GM19324 (cell line): ENCODE data around the gene TOR1B.
A peak's percentile ranks its signal among the peaks of the same experiment; 100 is the strongest.
"Not testable (repeated sequence)": the region's sequence is repeated elsewhere in the genome, so short reads cannot be mapped to it uniquely, and the experiment has no call there.

ENCODE experiments used
- ATAC-seq: cut with Tn5 transposase; IDR thresholded peaks from one replicate; pipeline ENCODE4 v1.9.1; 2021; ENCODE audit warnings: mild to moderate bottlenecking, moderate library complexity; ENCODE audit not compliant: unreplicated experiment, low FRiP score

TOR1B gene, protein sequence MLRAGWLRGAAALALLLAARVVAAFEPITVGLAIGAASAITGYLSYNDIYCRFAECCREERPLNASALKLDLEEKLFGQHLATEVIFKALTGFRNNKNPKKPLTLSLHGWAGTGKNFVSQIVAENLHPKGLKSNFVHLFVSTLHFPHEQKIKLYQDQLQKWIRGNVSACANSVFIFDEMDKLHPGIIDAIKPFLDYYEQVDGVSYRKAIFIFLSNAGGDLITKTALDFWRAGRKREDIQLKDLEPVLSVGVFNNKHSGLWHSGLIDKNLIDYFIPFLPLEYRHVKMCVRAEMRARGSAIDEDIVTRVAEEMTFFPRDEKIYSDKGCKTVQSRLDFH

DNA sequence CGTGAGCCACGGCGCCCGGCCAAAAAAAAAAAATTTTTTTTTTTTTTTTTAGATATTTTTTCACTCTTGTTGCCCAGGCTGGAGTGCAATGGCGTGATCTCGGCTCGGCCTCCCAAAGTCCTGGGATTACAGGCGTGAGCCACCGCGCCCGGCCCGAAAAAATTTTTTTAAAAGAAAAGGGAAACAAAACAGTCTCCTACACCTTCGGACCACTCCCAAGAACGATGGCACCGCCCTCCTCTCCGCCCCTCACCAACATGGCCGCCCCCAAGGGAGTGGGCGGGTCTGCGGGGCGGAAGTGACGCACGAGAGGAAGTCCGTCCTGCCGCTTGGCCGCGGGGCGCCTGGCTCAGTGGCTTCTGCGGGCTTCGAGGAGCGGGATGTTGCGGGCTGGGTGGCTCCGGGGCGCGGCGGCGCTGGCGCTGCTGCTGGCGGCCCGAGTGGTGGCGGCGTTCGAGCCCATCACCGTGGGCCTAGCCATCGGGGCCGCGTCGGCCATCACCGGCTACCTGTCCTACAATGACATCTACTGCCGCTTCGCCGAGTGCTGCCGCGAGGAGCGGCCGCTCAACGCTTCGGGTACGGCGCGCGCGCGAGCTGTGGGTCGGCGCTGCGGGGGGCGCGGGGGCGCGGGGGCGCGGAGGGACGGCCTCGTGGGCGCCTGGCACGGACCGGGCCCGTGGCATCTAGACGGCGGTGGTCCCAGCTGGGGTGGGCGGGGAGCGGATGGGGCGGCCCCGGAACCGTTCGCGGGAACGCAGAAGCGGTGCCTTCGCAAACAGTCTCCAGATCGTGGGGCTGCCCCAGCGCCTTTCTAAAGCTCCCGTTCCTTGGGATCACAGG, at the start of gene TOR1B:
Gene TOR1B (plus strand): TSS at position 352 of the 843 bp plus-strand sequence. CDS start 29 bp downstream, at position 381.
- peak; percentile 97 for ATAC-seq

GRCh38 chr9:129755151-129755550, 47.8 kb upstream of the TOR1B start:
- ATAC-seq = no peak

DNA sequence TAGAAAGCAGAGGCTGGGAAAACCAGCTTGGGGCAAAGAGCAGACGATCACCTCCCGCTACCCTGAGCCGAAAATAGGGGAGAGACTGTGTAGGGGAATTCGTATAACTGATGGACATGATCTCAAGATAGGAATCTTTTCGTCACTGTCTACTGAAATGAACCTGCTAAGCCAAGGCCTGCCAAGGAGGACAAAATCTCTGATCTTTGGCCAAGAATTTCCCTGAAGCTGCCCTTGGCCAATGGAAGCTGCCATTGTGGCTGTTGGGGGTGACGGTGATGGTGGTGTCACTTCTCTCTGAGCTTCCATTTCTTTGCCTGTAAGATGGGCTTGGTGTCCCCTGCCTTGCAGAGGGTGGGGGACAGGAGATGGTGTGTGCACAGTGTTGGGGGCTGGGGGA, 46.8 kb upstream of the TOR1B start:
- ATAC-seq = no peak

GRCh38 chr9:129757045-129757444, 45.9 kb upstream of the TOR1B start:
- no peak for ATAC-seq

DNA sequence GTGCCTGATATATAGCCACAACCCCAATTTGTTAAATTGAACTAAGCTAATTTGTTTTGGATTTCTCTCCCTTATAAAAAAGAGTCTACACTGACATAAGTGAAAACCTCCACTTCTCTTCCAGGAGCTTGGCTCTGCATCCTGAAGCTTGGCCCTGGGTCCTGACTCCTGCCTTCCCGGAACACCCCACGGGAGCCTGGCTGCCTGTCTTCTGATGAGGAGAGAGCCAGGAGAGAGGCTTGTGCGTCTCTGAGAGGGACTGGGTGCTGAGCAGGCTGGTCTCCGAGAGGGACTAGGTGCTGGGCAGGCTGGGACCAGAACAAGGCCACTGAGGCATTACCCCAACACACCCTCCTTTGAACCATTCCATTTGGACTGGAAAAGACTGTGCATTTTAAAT, 43.7 kb upstream of the TOR1B start:
- no peak for ATAC-seq

DNA sequence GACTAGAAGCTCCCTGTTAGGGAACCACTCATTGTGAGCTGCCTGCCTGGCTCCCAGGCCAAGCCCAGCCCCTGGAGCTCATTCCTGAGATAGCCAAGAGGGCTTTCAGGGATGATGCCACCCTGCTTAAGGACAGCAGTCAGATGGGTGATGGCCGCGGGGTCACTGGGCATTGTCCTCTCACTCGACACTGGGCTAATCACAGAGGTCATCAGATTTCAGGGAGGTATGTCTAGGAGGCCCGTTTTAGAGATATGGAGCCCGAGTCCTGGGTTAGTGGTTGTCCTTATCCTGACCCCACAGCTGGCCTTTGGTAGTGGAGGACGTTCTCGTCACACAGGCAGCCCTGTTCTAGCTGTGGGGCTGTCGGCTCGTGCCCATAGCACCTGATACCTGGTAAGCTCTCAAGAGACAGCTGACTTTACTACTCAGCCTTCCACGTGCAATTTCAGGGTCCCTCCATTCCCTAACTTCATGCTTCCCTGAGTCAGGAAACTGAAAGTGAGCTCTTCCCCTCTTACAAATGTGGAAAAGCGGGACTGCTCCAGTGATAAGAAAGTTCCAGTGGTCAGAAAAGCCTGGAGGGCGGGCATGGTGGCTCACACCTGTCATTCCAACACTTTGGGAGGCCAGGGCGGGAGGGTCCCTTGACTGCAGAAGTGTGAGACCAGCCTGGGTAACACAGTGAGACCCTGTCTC, 43.0 kb upstream of the TOR1B start:
- ATAC-seq = no peak

DNA sequence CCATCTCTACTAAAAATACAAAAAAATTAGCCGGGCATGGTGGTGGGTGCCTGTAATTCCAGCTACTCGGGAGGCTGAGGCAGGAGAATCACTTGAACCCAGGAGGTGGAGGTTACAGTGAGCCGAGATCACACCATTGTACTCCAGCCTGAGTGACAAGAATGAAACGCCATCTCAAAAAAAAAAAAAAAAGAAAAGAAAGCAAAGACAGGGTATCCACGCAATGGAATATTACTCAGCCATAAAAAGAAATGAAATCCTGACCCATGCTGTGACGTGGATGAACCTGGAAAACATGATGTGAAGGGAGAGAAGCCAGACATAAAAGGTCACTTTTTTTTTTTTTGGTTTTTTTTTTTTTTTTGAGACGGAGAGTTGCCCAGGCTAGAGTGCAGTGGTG, 42.2 kb upstream of the TOR1B start:
- ATAC-seq = not testable (repeated sequence)

DNA sequence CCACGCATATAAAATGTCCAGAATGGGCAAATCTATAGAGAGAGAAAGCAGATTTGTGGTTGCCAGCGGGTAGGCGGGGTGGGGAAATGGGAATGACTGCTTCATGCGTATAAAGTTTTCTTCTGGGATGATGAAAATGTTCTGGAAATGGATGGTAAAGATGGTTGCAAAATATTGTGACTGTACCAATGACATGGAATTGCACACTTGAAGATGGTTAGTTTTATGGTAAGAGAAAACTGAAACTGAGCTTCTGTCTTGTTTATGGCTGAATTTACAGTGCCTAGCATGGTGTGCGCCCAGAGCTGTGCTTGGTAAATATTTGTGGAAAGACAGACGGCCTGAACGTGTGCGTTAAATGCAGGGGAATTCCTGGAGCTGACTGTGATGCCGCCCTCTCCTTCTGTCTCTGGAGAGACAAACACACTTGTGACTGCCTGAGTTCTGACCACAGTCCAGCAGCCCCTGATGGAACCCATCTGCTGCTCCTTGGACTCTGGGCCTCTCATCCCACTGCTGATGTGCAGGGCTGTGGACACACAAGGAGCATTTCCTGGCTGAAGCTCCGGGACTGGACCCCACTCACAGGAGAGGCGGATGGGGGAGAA, 41.6 kb upstream of the TOR1B start:
- ATAC-seq = no peak

- ATAC-seq = no peak
Measured at GRCh38 chr9:129761901-129762369, 41.0 kb upstream of the TOR1B start.

GRCh38 chr9:129762370-129762984, 40.5 kb upstream of the TOR1B start:
- not testable (repeated sequence) for ATAC-seq

DNA sequence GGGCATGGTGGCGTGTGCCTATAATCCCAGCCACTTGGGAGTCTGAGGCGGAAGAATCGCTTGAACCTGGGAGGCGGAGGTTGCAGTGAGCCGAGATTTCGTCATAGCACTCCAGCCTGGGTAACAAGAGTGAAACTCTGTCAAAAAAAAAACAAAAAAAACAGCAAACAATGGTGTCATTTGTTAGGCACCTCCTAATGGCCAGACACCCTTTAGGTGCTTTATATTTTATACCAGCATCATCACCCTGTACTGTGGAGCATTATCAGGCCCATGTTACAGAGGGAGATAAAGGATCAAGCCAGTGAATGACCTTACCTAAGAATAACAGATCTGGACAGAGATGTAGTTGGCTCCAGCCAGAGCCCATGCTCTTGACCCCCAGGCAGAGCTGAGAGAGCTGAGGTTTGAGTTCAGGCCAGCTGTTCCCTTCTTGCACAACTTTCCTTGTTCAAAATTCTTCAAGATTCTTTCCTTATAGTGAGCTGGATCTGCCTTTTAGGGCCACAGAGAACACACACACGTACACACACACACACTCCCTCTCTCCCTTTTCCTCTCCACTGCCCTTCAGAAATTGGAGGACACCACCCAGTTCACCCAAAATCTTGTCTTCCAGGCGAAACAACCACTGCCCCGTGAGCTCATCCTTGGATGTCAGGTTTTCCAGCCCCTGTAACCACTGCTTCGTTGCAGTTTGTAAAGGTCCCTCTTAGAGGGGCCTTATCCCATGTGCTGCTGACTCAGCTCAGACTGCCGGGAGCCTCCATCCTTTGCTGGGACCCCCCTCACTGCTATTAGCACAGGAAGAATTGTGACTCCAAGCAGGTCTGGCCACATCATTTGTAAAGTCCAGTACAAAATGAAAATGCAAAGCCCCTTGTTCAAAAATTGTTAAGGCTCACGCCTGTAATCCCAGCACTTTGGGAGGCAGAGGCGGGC, 39.7 kb upstream of the TOR1B start:
- no peak for ATAC-seq

GRCh38 chr9:129765764-129766317, 37.1 kb upstream of the TOR1B start:
- ATAC-seq = no peak

DNA sequence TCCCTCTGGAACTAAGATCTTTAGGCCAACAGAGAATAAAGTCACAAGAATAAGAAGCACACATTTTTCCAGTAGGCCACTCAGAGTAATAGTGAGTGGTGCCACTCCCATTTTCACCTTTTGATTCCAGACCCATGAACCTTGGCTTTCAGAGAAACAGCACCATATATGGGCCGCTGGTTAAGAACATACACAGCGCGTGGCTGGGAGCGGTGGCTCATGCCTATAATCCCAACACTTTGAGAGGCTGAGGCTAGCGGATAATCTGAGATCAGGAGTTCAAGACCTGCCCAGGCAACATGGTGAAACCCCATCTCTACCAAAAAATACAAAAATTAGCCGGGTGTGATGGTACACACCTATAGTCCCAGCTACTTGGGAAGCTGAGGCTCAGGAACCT, 34.5 kb upstream of the TOR1B start:
- no peak for ATAC-seq

- ATAC-seq = no peak
Measured at GRCh38 chr9:129769669-129770068, 33.3 kb upstream of the TOR1B start.

GRCh38 chr9:129770741-129771140, 32.2 kb upstream of the TOR1B start:
- ATAC-seq = no peak

DNA sequence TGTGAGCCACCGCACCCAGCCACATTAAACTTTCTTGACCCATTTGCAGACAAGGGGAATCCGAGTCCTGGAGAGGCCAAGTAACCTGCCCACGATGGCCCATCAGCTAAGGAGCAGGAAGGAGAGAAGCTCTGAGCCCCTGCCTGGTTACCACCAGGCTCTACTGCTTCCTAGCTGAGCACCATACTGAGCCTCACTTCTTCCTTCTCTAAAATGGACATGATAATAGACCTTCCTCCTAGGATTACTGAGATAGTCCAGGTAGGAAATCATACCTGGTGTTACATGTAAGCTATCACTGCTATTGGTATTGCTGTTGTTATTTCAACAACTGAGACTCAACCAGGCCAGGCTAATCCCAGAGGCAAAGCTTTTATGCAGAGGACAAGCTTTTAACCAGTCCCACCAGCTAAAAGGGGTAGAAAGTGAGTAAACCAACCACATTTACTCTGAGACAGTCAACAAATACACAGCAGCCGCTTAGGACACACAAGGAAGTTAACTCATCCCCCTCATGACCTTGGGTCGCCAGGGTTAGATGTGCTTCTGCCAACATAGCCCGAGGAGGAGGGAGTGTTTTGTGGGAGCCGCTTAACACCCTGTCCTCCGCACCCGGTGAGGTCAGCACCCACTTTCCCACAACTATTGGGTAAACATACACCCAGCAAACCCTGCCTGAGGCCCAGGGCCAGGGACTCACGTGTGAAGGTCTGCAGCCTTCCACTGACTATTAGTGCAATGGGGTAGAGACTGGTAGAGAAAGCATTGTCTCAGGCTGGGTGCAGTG, 29.5 kb upstream of the TOR1B start:
- no peak for ATAC-seq

DNA sequence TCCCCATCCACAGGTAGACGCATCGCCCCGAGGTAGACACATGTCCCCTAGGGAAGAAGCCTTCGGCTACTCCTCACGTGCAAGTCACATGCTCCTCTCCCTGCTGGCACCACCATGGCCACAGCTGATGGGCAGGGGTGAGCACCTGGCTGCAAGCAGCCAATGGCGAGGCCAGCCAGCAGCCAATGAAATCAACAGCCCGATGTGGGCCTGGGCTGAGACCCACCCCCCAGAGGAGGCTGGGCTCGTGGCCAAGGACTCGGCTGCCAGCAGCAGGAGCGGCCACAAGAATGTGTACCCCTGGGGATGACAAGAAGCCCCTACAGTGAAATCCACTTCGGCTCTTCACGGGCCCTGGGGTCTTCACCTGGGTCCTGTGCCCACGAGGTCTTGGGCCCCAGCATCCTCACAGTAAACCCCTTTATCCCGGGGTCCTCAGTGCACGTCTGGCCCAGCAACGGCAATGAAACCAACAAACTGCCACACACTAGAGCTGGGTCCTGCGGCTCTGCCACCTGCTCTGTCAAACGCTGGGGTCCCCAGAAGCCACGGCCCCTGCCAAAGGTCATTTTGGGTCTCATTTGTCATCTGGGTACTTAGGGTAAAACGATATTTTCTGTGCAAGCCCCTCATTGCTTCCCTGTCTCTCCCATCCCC, 28.1 kb upstream of the TOR1B start:
- ATAC-seq = no peak

DNA sequence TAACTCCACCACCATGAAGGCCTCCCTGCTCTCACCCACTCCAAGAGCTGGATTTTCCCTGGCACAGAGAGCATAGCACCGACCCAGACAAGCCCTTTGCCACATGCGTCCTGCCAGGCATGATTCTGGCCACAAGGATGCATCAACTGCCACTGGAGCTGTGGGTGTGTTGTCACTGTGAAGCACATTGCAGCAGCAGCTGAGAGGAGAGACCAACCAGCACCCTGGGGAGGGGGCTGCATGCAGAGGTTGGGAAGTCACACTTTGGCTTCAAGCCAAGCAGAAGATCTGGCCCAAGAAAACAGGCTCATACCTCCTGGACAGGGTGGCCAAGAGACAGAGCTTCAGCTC, 27.6 kb upstream of the TOR1B start:
- no peak for ATAC-seq
